A204.1 (cell line): ENCODE results near the gene PLEKHG3.

ENCODE experiments used
- FAIRE-seq: peaks from 2 replicates; lab custom pipeline; 2012; peaks lifted over from hg19 to GRCh38; lab: Jason Lieb, UNC

The PLEKHG3 gene

GRCh38 chr14:64708148-64709004, 4.2 kb downstream of the PLEKHG3 start:
- FAIRE-seq: no peak

- no peak for FAIRE-seq
These were observed 4.9 kb downstream of the PLEKHG3 start for GRCh38 chr14:64709126-64709525.

- FAIRE-seq: no peak
These were observed 6.8 kb downstream of the PLEKHG3 start for GRCh38 chr14:64711039-64711438.

GRCh38 chr14:64713677-64714076, 9.5 kb downstream of the PLEKHG3 start:
- FAIRE-seq: no peak

- FAIRE-seq: no peak
These were observed 10.3 kb downstream of the PLEKHG3 start for GRCh38 chr14:64714432-64715025.

- no peak for FAIRE-seq
These were observed 11.0 kb downstream of the PLEKHG3 start for GRCh38 chr14:64715146-64715627.

- no peak for FAIRE-seq
These were observed 11.6 kb downstream of the PLEKHG3 start for GRCh38 chr14:64715628-64716412.

GRCh38 chr14:64717870-64718269, 13.6 kb downstream of the PLEKHG3 start:
- FAIRE-seq: no peak

GRCh38 chr14:64718762-64719161, 14.5 kb downstream of the PLEKHG3 start:
- FAIRE-seq: no peak

- FAIRE-seq: no peak
These were observed 15.4 kb downstream of the PLEKHG3 start for GRCh38 chr14:64719601-64720000.

GRCh38 chr14:64720131-64720576, 15.9 kb downstream of the PLEKHG3 start:
- FAIRE-seq: no peak

- FAIRE-seq: no peak
These were observed 17.2 kb downstream of the PLEKHG3 start for GRCh38 chr14:64721391-64721791.

- FAIRE-seq: no peak
These were observed 17.7 kb downstream of the PLEKHG3 start for GRCh38 chr14:64721899-64722298.

- FAIRE-seq: no peak
These were observed 18.7 kb downstream of the PLEKHG3 start for GRCh38 chr14:64722842-64723447.

GRCh38 chr14:64723691-64724577, 19.7 kb downstream of the PLEKHG3 start:
- no peak for FAIRE-seq

- FAIRE-seq: no peak
These were observed 20.3 kb downstream of the PLEKHG3 start for GRCh38 chr14:64724578-64724930.

- FAIRE-seq: no peak
These were observed 21.1 kb downstream of the PLEKHG3 start for GRCh38 chr14:64725261-64725815.

GRCh38 chr14:64725879-64726584, 21.8 kb downstream of the PLEKHG3 start:
- no peak for FAIRE-seq

GRCh38 chr14:64726585-64726890, 22.3 kb downstream of the PLEKHG3 start:
- no peak for FAIRE-seq

- FAIRE-seq: no peak
These were observed 23.4 kb downstream of the PLEKHG3 start for GRCh38 chr14:64727551-64728071.
